ENCODE results near the gene ELMO3. TPM values are rescaled to one million over a fixed set of nuclear protein-coding genes. Genes with fewer than 3 reads are reported as not detected.

Gene ELMO3
- total RNA-seq, 4 donors from 2014 or later: 30.1 to 35.9 (median 32.9) TPM

DNA sequence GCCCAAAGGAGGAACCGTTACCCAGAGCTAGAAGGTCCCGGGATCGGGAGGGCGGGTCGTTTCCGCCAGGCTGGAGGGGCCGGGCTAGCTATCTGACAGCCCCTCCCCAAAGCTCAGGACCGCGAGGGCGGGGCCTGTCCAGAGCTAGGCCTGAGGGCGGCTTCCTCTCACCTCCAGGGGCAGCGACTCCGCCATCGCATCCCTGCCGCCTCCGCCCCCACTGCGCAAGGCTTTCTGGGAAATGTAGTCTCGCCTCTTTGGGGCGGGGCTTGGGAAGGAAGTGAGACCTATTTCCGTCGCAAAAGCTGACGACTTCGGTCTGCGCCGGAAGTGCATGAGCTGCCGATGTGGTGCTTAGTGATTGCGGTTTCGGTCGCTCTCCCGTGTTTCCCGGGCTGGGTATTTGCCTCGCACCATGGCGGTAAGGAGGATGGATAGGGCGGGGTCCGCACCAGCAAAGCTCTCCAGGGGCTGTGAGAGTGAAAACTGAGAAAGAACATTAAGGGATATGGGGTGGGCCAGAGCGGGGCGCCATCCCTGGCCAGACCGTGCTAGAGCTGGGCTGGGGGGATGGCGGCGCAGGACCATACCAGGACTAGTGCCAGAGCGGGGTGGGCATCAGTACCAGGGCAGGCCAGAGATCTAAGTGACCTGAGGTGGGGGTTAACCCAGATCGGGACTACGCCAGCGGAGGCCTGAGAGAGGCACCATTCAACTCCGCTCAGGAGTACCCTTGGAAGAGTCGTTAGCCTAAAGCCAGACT, 28.1 kb downstream of the ELMO3 start, which contains the start of gene TMEM208:
Gene TMEM208, plus strand, starts transcription at position 327 of the 763 bp plus-strand sequence. Its CDS starts 89 bp downstream, at position 416.
- Histone ChIP-seq H3K4me1 (peaks cover 14 to 34% (median 18%) of the 10 kb centered on the region in 3 donors), H3K27me3 (no peaks in the 10 kb centered on the region), H3K36me3 (peaks cover 25 to 40% (median 25%) of the 10 kb centered on the region in 3 donors), H3K27ac (peak within 1 kb of the TSS; percentile 83 to 92 (median 88)), H3K9me3 (no peaks in the 10 kb centered on the region), H3K4me3 (peak within 1 kb of the TSS; percentile 81 to 98 (median 92))
- peak; percentile 93 for DNase-seq
- intact Hi-C loops (cut with DNase I): no loop called here
- 1 to 2% methylated on average over 11 to 14 of the region's 46 CpGs for WGBS, 2 donors
- peak in 2 of 6 experiments; percentile 13 to 59 for TF ChIP-seq CTCF (IDR thresholded peaks at IDR 0.05)
- peak in 3 of 4 donors; percentile 20 to 78 (median 50) for TF ChIP-seq POLR2A (IDR thresholded peaks at IDR 0.05)

DNA sequence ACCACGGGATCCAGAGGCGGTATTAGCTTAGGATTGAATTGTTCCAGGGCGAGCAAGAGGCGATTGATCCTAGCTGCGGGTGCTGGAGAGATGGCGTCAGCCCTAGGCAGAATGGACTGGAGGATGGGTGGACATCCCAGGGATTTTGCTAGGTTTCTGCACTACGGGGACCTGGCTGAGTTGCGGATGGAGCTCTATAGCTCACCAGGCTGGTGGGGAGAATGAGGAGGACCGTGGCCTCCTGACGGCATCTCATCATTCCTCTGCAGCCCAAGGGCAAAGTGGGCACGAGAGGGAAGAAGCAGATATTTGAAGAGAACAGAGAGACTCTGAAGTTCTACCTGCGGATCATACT, 28.6 kb downstream of the ELMO3 start:
- TF ChIP-seq POLR2A (IDR thresholded peaks at IDR 0.05) (no peak), CTCF (IDR thresholded peaks at IDR 0.05) (no peak)
- 16 to 20% methylated on average over 6 of the region's 12 CpGs for WGBS, 2 donors
- peaks cover 14 to 34% (median 18%) of the 10 kb centered on the region in 3 donors for H3K4me1 ChIP-seq
- peak overlapping the region; percentile 81 to 98 (median 92) for H3K4me3 ChIP-seq
- H3K9me3 ChIP-seq: no peaks in the 10 kb centered on the region
- H3K27ac ChIP-seq: peak overlapping the region; percentile 83 to 92 (median 88)
- intact Hi-C loops (cut with DNase I): no loop called here
- DNase-seq: no peak
- H3K36me3 ChIP-seq: peaks cover 25 to 44% (median 27%) of the 10 kb centered on the region in 3 donors
- no peaks in the 10 kb centered on the region for H3K27me3 ChIP-seq

- no peaks in the 10 kb centered on the region for H3K9me3 ChIP-seq
- no peak for TF ChIP-seq CTCF (IDR thresholded peaks at IDR 0.05)
- no peak for TF ChIP-seq POLR2A (IDR thresholded peaks at IDR 0.05)
- H3K4me1 ChIP-seq: peaks cover 14 to 34% (median 18%) of the 10 kb centered on the region in 3 donors
- no peaks in the 10 kb centered on the region for H3K27me3 ChIP-seq
- H3K4me3 ChIP-seq: peak overlapping the region in 3 of 4 donors; percentile 81 to 98 (median 93)
- H3K36me3 ChIP-seq: peaks cover 25 to 50% (median 27%) of the 10 kb centered on the region in 3 donors
- intact Hi-C loops (cut with DNase I): no loop called here
- WGBS, 2 donors: 91 to 92% methylated on average over 6 to 7 of the region's 9 CpGs
- DNase-seq: no peak
- no peak overlapping the region for H3K27ac ChIP-seq
Observed at GRCh38 chr16:67228034-67228785, 29.3 kb downstream of the ELMO3 start.

GRCh38 chr16:67228905-67229304, 30.0 kb downstream of the ELMO3 start:
- Histone ChIP-seq H3K4me1 (peaks cover 14 to 34% (median 18%) of the 10 kb centered on the region in 3 donors), H3K9me3 (no peaks in the 10 kb centered on the region), H3K4me3 (no peak overlapping the region), H3K27me3 (no peaks in the 10 kb centered on the region), H3K36me3 (peaks cover 25 to 57% (median 28%) of the 10 kb centered on the region in 3 donors), H3K27ac (no peak overlapping the region)
- no peak for DNase-seq
- 58 to 90% methylated on average over 2 of the region's 9 CpGs for WGBS, 2 donors
- TF ChIP-seq POLR2A (IDR thresholded peaks at IDR 0.05) (no peak), CTCF (IDR thresholded peaks at IDR 0.05) (no peak)
- intact Hi-C loops (cut with DNase I): no loop called here

All from esophagus squamous epithelium (tissue), 5 donors.